ENCODE data around the gene CHRNA1.

CHRNA1 gene

GRCh38 chr2:174729797-174730697, 34.2 kb downstream of the CHRNA1 start:
- TF ChIP-seq GATA3 (IDR thresholded peaks at IDR 0.05; ENCODE audit: low read depth, low read length) (no peak), GATA2 (IDR thresholded peaks at IDR 0.05; ENCODE audit: low read depth, low read length) (no peak)

GRCh38 chr2:174728096-174728495, 36.2 kb downstream of the CHRNA1 start:
- TF ChIP-seq GATA3 (IDR thresholded peaks at IDR 0.05; ENCODE audit: low read depth, low read length) (no peak), GATA2 (IDR thresholded peaks at IDR 0.05; ENCODE audit: low read depth, low read length) (no peak)

GRCh38 chr2:174726212-174726611, 38.1 kb downstream of the CHRNA1 start:
- TF ChIP-seq GATA3 (IDR thresholded peaks at IDR 0.05; ENCODE audit: low read depth, low read length) (no peak), GATA2 (IDR thresholded peaks at IDR 0.05; ENCODE audit: low read depth, low read length) (no peak)

- no peak for TF ChIP-seq GATA2 (IDR thresholded peaks at IDR 0.05; ENCODE audit: low read depth, low read length)
- TF ChIP-seq GATA3 (IDR thresholded peaks at IDR 0.05; ENCODE audit: low read depth, low read length), result no peak
These were observed 41.2 kb downstream of the CHRNA1 start for GRCh38 chr2:174722942-174723592.

GRCh38 chr2:174719016-174719415, 45.3 kb downstream of the CHRNA1 start:
- no peak for TF ChIP-seq GATA3 (IDR thresholded peaks at IDR 0.05; ENCODE audit: low read depth, low read length)
- TF ChIP-seq GATA2 (IDR thresholded peaks at IDR 0.05; ENCODE audit: low read depth, low read length), result no peak

- TF ChIP-seq GATA2 (IDR thresholded peaks at IDR 0.05; ENCODE audit: low read depth, low read length), result no peak
- no peak for TF ChIP-seq GATA3 (IDR thresholded peaks at IDR 0.05; ENCODE audit: low read depth, low read length)
These were observed 45.7 kb downstream of the CHRNA1 start for GRCh38 chr2:174718591-174718990.

GRCh38 chr2:174717916-174718315, 46.4 kb downstream of the CHRNA1 start:
- TF ChIP-seq GATA2 (IDR thresholded peaks at IDR 0.05; ENCODE audit: low read depth, low read length) (no peak), GATA3 (IDR thresholded peaks at IDR 0.05; ENCODE audit: low read depth, low read length) (no peak)

GRCh38 chr2:174717273-174717672, 47.0 kb downstream of the CHRNA1 start:
- TF ChIP-seq GATA3 (IDR thresholded peaks at IDR 0.05; ENCODE audit: low read depth, low read length), result no peak
- no peak for TF ChIP-seq GATA2 (IDR thresholded peaks at IDR 0.05; ENCODE audit: low read depth, low read length)

GRCh38 chr2:174716785-174717184, 47.5 kb downstream of the CHRNA1 start:
- TF ChIP-seq GATA2 (IDR thresholded peaks at IDR 0.05; ENCODE audit: low read depth, low read length), result no peak
- TF ChIP-seq GATA3 (IDR thresholded peaks at IDR 0.05; ENCODE audit: low read depth, low read length), result no peak

- TF ChIP-seq GATA3 (IDR thresholded peaks at IDR 0.05; ENCODE audit: low read depth, low read length) (no peak), GATA2 (IDR thresholded peaks at IDR 0.05; ENCODE audit: low read depth, low read length) (no peak)
These were observed 50.6 kb downstream of the CHRNA1 start for GRCh38 chr2:174713686-174714085.

GRCh38 chr2:174711206-174711605, 53.1 kb downstream of the CHRNA1 start:
- no peak for TF ChIP-seq GATA3 (IDR thresholded peaks at IDR 0.05; ENCODE audit: low read depth, low read length)

GRCh38 chr2:174708713-174709112, 55.6 kb downstream of the CHRNA1 start:
- no peak for TF ChIP-seq GATA2 (IDR thresholded peaks at IDR 0.05; ENCODE audit: low read depth, low read length)
- TF ChIP-seq GATA3 (IDR thresholded peaks at IDR 0.05; ENCODE audit: low read depth, low read length), result no peak

- TF ChIP-seq GATA2 (IDR thresholded peaks at IDR 0.05; ENCODE audit: low read depth, low read length), result no peak
- no peak for TF ChIP-seq GATA3 (IDR thresholded peaks at IDR 0.05; ENCODE audit: low read depth, low read length)
These were observed 59.0 kb downstream of the CHRNA1 start for GRCh38 chr2:174705321-174705720.

- TF ChIP-seq GATA3 (IDR thresholded peaks at IDR 0.05; ENCODE audit: low read depth, low read length) (no peak), GATA2 (IDR thresholded peaks at IDR 0.05; ENCODE audit: low read depth, low read length) (no peak)
These were observed 59.6 kb downstream of the CHRNA1 start for GRCh38 chr2:174704642-174705041.

GRCh38 chr2:174704061-174704460, 60.2 kb downstream of the CHRNA1 start:
- TF ChIP-seq GATA2 (IDR thresholded peaks at IDR 0.05; ENCODE audit: low read depth, low read length) (no peak), GATA3 (IDR thresholded peaks at IDR 0.05; ENCODE audit: low read depth, low read length) (no peak)

Measured in SH-SY5Y (cell line).